ENCODE data around the gene HSD17B2.

HSD17B2 gene

DNA sequence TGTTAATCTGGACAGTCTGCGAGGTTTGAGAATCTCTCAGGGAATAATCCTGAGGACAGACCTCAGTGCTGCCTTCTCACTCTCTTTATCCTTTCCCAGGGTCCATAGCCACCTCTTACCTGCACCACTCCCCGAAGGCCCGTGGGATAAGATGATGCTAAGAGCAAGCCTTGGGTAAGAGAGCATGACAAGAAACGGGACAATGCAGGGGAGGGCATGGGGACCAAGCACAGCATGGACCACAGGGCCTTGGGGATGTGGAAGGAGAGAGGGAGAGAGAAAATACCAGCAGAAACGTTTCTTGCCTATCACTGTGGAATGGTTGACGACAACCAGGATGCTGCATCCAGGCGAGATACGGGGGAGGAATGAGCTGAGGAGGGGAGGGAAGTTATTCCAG is 15.5 kb upstream of the HSD17B2 start:
- DNase-seq (ENCODE audit: low spot score): no peak

DNA sequence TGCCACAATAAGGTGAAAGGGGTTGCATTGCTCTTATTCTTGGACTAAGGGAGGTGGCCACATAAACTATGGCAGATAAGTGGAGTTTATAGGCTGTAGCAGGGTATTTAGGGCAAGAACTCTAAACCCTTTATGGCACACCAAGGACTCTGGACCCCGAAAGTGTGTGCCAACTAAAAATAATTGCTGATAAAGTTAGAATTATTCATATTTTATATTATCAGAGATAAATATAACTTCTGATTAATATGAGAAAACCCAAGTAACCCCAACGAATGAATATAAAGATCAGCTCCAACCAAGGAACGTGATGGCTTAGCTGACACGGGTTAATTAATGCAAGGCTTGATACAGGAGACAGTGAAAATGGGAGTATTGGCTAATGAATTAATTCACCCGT is 15.0 kb upstream of the HSD17B2 start:
- no peak for DNase-seq (ENCODE audit: low spot score)

DNA sequence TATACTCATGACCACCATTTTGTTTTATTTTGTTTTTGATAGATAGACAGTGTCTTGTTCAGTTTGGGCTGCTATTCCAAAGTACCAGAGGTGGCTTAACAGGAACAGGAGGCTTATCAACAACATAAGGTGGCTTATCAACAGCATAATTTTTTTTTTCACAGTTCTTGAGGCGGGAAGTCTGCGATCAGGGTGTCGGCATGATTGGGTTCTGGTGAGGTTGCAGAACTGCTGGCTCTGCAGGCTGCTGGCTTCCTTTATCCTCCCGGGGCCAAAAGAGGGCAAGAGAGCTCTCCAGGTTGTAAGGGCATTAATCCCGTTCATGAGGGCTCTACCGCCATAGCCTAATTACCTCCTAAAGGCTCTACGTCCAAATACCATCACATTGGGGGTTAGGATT is 11.8 kb upstream of the HSD17B2 start:
- DNase-seq (ENCODE audit: low spot score): no peak

GRCh38 chr16:82024316-82024715 is 10.7 kb upstream of the HSD17B2 start:
- no peak for DNase-seq (ENCODE audit: low spot score)

DNA sequence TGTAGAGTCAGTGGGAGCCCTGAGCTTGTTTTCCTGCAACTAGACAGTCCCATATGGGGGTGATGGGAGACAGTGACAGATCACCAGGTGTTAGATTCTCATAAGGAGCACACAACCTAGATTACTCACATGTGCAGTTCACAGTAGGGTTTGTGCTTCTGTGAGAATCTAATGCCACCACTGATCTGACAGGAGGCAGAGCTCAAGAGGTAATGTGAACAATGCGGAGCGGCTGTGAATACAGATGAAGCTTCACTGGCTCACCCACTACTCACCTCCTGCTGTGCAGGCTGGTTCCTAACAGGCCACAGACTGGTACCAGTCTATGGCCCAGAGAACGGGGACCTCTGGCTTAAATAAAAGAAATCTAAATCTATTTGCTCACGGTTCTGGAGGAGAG is 10.2 kb upstream of the HSD17B2 start:
- DNase-seq (ENCODE audit: low spot score): no peak

GRCh38 chr16:82027629-82028064 is 7.4 kb upstream of the HSD17B2 start:
- no peak for DNase-seq (ENCODE audit: low spot score)

- DNase-seq (ENCODE audit: low spot score): no peak
These were observed 3.7 kb upstream of the HSD17B2 start for GRCh38 chr16:82031116-82032084.

DNA sequence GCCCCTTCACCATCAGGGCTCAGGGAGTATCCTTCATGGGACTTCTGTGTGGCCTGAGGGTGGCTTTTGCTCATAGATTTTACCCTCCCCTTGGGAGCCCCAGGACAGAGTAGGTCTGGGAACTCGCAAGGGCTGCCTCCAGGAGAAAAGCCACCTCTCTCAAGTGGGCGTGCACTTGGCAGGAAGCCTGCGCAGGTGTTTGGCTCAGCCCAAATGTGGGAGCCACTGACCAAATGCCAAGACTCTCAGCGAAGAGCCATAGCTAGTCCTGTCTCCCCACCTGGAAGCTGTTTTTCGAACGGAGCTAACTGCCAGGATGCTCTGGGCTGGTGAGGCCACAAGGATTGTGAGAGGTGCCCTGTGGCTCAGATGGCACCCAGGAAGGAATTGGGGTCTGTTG is 2.0 kb upstream of the HSD17B2 start:
- no peak for DNase-seq (ENCODE audit: low spot score)

DNA sequence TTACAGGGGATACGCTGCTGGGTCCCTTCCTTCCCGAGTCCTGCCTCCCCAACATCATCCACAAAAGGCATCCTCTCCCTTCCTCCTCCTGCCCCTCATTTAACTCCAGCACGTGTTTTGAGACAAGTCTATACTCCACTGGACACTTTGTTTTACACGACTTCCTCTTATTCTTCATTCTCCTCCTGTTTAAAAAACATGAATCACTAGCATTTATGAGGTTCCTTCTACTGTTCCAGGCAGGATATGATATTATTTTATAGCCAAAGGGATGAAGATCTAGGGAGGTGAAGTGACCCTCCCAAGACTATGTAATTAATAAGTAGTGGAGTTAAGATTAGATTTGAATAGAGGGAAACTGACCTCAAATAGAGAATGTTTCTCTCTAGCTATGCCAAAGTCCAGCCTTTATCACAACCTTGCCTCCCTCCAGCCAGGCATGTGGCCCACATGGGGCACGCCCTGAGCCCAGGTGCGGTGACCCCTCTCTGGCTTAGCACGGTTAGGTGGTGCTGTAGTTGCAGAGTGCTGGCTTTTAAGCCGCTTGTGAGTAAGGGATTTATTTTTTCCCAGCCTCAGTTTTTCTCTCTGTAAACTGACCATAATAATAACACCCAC is 1.3 kb upstream of the HSD17B2 start:
- DNase-seq (ENCODE audit: low spot score): no peak

GRCh38 chr16:82037251-82037650 is 2.2 kb downstream of the HSD17B2 start:
- DNase-seq (ENCODE audit: low spot score): no peak

GRCh38 chr16:82037666-82038065 is 2.6 kb downstream of the HSD17B2 start:
- DNase-seq (ENCODE audit: low spot score): no peak

GRCh38 chr16:82040296-82040695 is 5.2 kb downstream of the HSD17B2 start:
- no peak for DNase-seq (ENCODE audit: low spot score)

- DNase-seq (ENCODE audit: low spot score): no peak
These were observed 6.5 kb downstream of the HSD17B2 start for GRCh38 chr16:82041542-82041941.

DNA sequence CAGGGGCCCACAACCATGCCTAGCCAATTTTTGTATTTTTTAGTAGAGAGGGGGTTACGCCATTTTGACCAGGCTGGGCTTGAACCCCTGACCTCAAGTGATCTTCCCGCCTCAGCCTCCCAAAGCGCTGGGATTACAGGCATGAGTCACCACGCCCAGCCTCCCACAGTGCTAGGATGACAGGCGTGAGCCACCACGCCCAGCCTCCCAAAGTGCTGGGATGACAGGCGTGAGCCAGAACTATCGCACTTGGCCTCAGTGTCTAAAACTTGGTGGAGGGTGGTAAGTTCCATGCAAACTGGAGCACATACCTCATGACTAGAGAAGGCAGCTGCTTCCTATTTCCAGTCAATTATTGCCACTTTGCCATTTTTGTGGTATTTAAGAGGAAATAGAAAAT is 7.1 kb downstream of the HSD17B2 start:
- DNase-seq (ENCODE audit: low spot score): no peak

DNA sequence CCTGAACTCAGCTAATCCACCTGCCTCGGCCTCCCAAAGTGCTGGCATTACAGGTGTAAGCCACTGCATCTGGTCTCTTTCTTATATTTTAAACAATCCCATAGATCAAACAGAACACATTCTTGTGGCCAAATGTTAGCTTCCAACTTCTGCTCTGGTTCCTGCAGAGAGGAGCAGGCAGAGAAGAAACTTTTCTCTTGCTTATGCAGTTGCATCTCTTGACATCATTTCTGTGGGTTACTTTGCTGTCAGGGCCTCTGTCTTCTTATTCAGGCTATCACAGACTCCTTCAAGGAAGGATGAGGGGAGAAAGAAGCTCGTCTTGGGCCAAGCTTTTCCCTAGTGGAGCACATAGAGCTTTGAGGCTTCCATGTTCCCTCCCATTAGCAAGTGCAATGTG is 7.8 kb downstream of the HSD17B2 start:
- DNase-seq (ENCODE audit: low spot score): no peak

- DNase-seq (ENCODE audit: low spot score): no peak
These were observed 8.9 kb downstream of the HSD17B2 start for GRCh38 chr16:82043680-82044584.

DNA sequence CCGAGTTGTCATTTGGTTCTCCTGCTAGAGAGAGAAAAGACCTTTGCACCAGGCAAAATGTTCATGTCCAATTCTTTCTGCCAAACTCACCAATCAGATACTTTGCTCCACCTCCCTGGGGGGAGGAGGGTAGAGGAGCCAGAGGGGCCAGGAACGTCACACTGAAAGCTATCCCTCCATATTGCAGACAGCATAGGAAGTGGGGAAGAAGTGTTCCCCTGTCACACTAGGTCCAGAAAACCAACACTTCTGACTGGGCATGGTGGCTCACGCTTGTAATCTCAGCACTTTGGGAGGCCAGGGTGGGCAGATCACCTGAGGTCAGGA is 9.5 kb downstream of the HSD17B2 start:
- DNase-seq (ENCODE audit: low spot score): no peak

- no peak for DNase-seq (ENCODE audit: low spot score)
These were observed 10.4 kb downstream of the HSD17B2 start for GRCh38 chr16:82045465-82045864.

GRCh38 chr16:82046541-82046940 is 11.5 kb downstream of the HSD17B2 start:
- no peak for DNase-seq (ENCODE audit: low spot score)

GRCh38 chr16:82046941-82047340 is 11.9 kb downstream of the HSD17B2 start:
- DNase-seq (ENCODE audit: low spot score): no peak

DNA sequence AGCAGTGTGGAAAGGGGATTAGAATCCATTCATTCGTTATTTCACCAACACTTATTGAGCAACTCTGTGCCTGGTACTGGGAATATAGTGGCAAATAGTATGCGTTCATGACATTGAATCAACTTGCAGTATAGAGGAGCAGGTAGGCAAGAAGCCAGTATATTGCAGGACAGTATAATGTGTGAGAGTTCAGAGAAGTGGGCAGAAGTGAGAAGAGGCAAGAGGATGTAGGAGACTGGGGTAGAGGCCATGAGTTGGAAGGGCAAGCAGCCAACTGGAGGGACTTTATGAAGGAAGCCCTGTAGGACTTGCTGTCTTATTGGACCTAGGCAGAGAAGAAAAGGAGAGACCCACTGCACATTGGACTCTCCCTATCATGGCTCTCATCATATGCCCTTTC is 12.3 kb downstream of the HSD17B2 start:
- DNase-seq (ENCODE audit: low spot score): no peak

GRCh38 chr16:82047787-82048186 is 12.7 kb downstream of the HSD17B2 start:
- no peak for DNase-seq (ENCODE audit: low spot score)

GRCh38 chr16:82049484-82049883 is 14.4 kb downstream of the HSD17B2 start:
- DNase-seq (ENCODE audit: low spot score): no peak

All from ecto neural progenitor cell (in vitro differentiated cells).